GM12878 (cell line): ENCODE measurements around the gene CHRNA9. TPM values are rescaled to one million over a fixed set of nuclear protein-coding genes. Genes with fewer than 3 reads are reported as not detected.

ENCODE experiments used
- ATAC-seq: fragments of 200-7000 bp; cut with Tn5 transposase; 3 replicates; pipeline ENCODE4 v1.9.1; 2020; ENCODE audit warnings: mild to moderate bottlenecking, moderate library complexity
- BruUV-seq: library from RNA; stranded (reverse); fragments of 400-500 nt; replicated peaks from 2 replicates; lab custom pipeline; 2021; lab: Mats Ljungman, UMichigan
- CTCF ChIA-PET: fragments of 300-600 bp; sonication (Branson Sonifier 250); formaldehyde crosslinking; extraction: SDS; loops from one replicate; lab custom pipeline; 2021; ENCODE audit warnings: inconsistent platforms; lab: Yijun Ruan, JAX
- POLR2A ChIA-PET: fragments of 350-600 bp; formaldehyde crosslinking; extraction: SDS; loops from one replicate; lab custom pipeline; 2021; ENCODE audit warnings: inconsistent platforms; lab: Charles Lee
- RAD21 ChIA-PET: fragments of 300-600 bp; sonication (Branson Sonifier 250); formaldehyde crosslinking; loops from one replicate; lab custom pipeline; 2023; ENCODE audit warnings: antibody characterized with exemption; ENCODE audit not compliant: unreplicated experiment; lab: Charles Lee
- SMC1A ChIA-PET: fragments of 300-600 bp; sonication (Branson Sonifier 250); formaldehyde crosslinking; loops from one replicate; lab custom pipeline; 2023; ENCODE audit not compliant: unreplicated experiment, uncharacterized antibody; lab: Charles Lee
- DNase-seq: peaks from one replicate; pipeline ENCODE4 v3.0.0-alpha.2; 2011; ENCODE audit warnings: low read depth, low spot score
- FAIRE-seq: peaks from 3 replicates; lab custom pipeline; 2011; peaks lifted over from hg19 to GRCh38; lab: Jason Lieb, UNC
- H2AFZ ChIP-seq: 2 replicates; pipeline ENCODE4 v1.6.0; 2011; ENCODE audit warnings: low read depth, low read length, control low read depth; ENCODE audit not compliant: control insufficient read depth
- H3K27ac ChIP-seq: 2 replicates; pipeline ENCODE4 v1.5.1; 2011; ENCODE audit warnings: control low read depth; ENCODE audit not compliant: control insufficient read depth, insufficient read depth
- H3K27me3 ChIP-seq, 2 experiments: replicated peaks in 1 of 2; 2 replicates each; pipeline versions ENCODE4 v1.6.0 to v1.6.1; 2011; ENCODE audit warnings: low read length in 1 of 2; ENCODE audit not compliant: control insufficient read depth in 2 of 2, insufficient read depth in 2 of 2
- H3K36me3 ChIP-seq, 2 experiments: 2 replicates each; pipeline ENCODE4 v1.5.1; 2011; ENCODE audit warnings: low read length in 1 of 2; ENCODE audit not compliant: control insufficient read depth in 2 of 2, insufficient read depth in 2 of 2
- H3K4me1 ChIP-seq: 2 replicates; pipeline ENCODE4 v1.6.1; 2011; ENCODE audit warnings: mild to moderate bottlenecking, low read length, moderate library complexity, mixed read lengths; ENCODE audit not compliant: control insufficient read depth, insufficient read depth
- H3K4me2 ChIP-seq: 2 replicates; pipeline ENCODE4 v1.6.0; 2011; ENCODE audit warnings: control low read depth; ENCODE audit not compliant: control insufficient read depth, insufficient read depth
- H3K4me3 ChIP-seq: fragments of 200-600 bp; sonication (generic); 2 replicates; pipeline ENCODE4 v1.5.1; 2016
- H3K79me2 ChIP-seq: 2 replicates; pipeline ENCODE4 v1.6.0; 2011; ENCODE audit warnings: low read length; ENCODE audit not compliant: control insufficient read depth, insufficient read depth
- H3K9ac ChIP-seq: 2 replicates; pipeline ENCODE4 v1.8.0; 2011; ENCODE audit warnings: low read length, control low read depth, mixed read lengths; ENCODE audit not compliant: control insufficient read depth, insufficient read depth
- H3K9me3 ChIP-seq: replicated peaks from 3 replicates; pipeline ENCODE4 v1.5.1; 2011; ENCODE audit warnings: mild to moderate bottlenecking, low read length; ENCODE audit not compliant: control insufficient read depth, insufficient read depth
- H4K20me1 ChIP-seq: 2 replicates; pipeline ENCODE4 v1.6.0; 2011; ENCODE audit not compliant: control insufficient read depth, insufficient read depth
- HCFC1 ChIP-seq: fragments of 150-350 bp; IDR thresholded peaks from 2 replicates; pipeline ENCODE4 v1.6.1; 2014; ENCODE audit warnings: low read length
- SIX5 ChIP-seq: IDR thresholded peaks from 2 replicates; pipeline ENCODE4 v1.6.1; 2011; ENCODE audit warnings: mild to moderate bottlenecking, low read depth, low read length, moderate library complexity; ENCODE audit not compliant: severe bottlenecking
- SMAD1 ChIP-seq: fragments of 450-650 bp; IDR thresholded peaks from 2 replicates; pipeline ENCODE4 v1.6.1; 2018; ENCODE audit warnings: mild to moderate bottlenecking, low read depth; ENCODE audit not compliant: partially characterized antibody
- SREBF2 ChIP-seq: IDR thresholded peaks from 2 replicates; pipeline ENCODE4 v1.6.1; 2012; ENCODE audit warnings: mild to moderate bottlenecking, low read length
- STAT3 ChIP-seq: IDR thresholded peaks from 2 replicates; pipeline ENCODE4 v1.6.1; 2011; ENCODE audit warnings: low read depth, low read length, improper control_type of control experiment
- ZNF384 ChIP-seq: IDR thresholded peaks from 2 replicates; pipeline ENCODE4 v1.6.1; 2012; ENCODE audit warnings: low read depth, mild to moderate bottlenecking, low read length, improper control_type of control experiment, borderline replicate concordance
- WGBS: methylation state at CpG from one replicate; pipeline ENCODE4 v1.1.6; 2016; ENCODE audit warnings: low lambda C conversion rate; ENCODE audit not compliant: insufficient replicate concordance, insufficient coverage; ENCODE audit errors: missing lambda C conversion rate; 5-methylcytosine and 5-hydroxymethylcytosine counted together
- in situ Hi-C: fragments of 300-500 bp; cut with MboI; formaldehyde crosslinking; loops from 9 replicates; pipeline ENCODE4 v1.14.3; 2018; ENCODE audit warnings: mixed read lengths
- intact Hi-C: fragments of 100-400 bp; cut with micrococcal nuclease; formaldehyde crosslinking; loops from one replicate; pipeline ENCODE4 v1.14.2; 2022; ENCODE audit not compliant: unreplicated experiment
- polyA plus RNA-seq, 11 experiments: library from polyadenylated mRNA; depleted of rRNA in 4 of 11; unstranded in 6 of 11; stranded (reverse) in 5 of 11; fragments of >200 nt; fragmentation: Nextera tagmentation in 4 of 11; fragmentation: Illumina TruSeq in 1 of 11; extraction: Ambion mirVana in 4 of 11; extraction: Trizol in 1 of 11; gene quantifications; 1 replicate in 1 of 11; 2 replicates in 10 of 11; pipeline versions ENCODE4 v1.2.1 to v1.2.3, GENCODE V29; 2011 to 2016; ENCODE audit warnings: inconsistent platforms in 2 of 11, missing spikeins in 2 of 11, low read depth in 1 of 11
- total RNA-seq, 4 experiments: library from RNA; depleted of rRNA in 3 of 4; stranded (reverse); fragments of >200 nt in 3 of 4; fragmentation: Illumina TruSeq in 1 of 4; extraction: Trizol in 1 of 4; gene quantifications; 2 replicates each; pipeline versions ENCODE4 v1.2.1 to v1.2.3, GENCODE V29; 2013 to 2021
- TF ChIP-seq, protein P1 (sequence below): fragments of 450-650 bp; IDR thresholded peaks from 2 replicates; pipeline ENCODE4 v1.6.1; 2017; ENCODE audit warnings: mild to moderate bottlenecking, moderate library complexity
- TF ChIP-seq, protein P2 (sequence below): fragments of 150-350 bp; IDR thresholded peaks from 2 replicates; pipeline ENCODE4 v1.6.1; 2014; ENCODE audit warnings: mild to moderate bottlenecking, low read depth, low read length

The CHRNA9 gene
- total and polyA plus RNA-seq, 10 of the 15 experiments (the other 5 are each of a cell fraction or from before 2014, with no cell fraction given) = 0.05 to 0.09 (median 0.08) TPM; not detected in 7

DNA sequence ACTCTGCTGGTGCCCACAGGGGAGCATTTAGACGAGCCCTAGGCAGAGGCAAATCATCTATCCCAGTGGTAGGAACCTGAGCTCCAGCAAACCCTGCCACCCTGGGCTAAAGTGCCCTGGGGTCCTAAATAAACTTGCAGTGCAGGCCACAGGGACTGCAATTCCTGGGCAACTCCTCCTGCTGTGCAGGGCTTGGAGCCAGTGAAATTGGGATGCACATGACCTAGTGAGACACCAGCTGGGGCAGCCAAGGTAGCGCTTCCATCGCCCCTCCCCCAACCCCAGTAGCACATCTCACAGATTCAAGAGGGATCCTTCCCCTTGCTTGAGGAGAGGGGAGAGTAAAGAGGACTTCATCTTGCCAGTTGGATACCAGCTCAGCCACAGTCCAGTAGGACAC lies 44.1 kb downstream of the CHRNA9 start (continued):
- TF ChIP-seq, protein P1, sequence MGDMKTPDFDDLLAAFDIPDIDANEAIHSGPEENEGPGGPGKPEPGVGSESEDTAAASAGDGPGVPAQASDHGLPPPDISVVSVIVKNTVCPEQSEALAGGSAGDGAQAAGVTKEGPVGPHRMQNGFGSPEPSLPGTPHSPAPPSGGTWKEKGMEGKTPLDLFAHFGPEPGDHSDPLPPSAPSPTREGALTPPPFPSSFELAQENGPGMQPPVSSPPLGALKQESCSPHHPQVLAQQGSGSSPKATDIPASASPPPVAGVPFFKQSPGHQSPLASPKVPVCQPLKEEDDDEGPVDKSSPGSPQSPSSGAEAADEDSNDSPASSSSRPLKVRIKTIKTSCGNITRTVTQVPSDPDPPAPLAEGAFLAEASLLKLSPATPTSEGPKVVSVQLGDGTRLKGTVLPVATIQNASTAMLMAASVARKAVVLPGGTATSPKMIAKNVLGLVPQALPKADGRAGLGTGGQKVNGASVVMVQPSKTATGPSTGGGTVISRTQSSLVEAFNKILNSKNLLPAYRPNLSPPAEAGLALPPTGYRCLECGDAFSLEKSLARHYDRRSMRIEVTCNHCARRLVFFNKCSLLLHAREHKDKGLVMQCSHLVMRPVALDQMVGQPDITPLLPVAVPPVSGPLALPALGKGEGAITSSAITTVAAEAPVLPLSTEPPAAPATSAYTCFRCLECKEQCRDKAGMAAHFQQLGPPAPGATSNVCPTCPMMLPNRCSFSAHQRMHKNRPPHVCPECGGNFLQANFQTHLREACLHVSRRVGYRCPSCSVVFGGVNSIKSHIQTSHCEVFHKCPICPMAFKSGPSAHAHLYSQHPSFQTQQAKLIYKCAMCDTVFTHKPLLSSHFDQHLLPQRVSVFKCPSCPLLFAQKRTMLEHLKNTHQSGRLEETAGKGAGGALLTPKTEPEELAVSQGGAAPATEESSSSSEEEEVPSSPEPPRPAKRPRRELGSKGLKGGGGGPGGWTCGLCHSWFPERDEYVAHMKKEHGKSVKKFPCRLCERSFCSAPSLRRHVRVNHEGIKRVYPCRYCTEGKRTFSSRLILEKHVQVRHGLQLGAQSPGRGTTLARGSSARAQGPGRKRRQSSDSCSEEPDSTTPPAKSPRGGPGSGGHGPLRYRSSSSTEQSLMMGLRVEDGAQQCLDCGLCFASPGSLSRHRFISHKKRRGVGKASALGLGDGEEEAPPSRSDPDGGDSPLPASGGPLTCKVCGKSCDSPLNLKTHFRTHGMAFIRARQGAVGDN = no peak
- TF ChIP-seq HCFC1 (no peak), STAT3 (no peak), SIX5 (no peak)
- TF ChIP-seq, protein P2, sequence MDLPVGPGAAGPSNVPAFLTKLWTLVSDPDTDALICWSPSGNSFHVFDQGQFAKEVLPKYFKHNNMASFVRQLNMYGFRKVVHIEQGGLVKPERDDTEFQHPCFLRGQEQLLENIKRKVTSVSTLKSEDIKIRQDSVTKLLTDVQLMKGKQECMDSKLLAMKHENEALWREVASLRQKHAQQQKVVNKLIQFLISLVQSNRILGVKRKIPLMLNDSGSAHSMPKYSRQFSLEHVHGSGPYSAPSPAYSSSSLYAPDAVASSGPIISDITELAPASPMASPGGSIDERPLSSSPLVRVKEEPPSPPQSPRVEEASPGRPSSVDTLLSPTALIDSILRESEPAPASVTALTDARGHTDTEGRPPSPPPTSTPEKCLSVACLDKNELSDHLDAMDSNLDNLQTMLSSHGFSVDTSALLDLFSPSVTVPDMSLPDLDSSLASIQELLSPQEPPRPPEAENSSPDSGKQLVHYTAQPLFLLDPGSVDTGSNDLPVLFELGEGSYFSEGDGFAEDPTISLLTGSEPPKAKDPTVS = no peak

DNA sequence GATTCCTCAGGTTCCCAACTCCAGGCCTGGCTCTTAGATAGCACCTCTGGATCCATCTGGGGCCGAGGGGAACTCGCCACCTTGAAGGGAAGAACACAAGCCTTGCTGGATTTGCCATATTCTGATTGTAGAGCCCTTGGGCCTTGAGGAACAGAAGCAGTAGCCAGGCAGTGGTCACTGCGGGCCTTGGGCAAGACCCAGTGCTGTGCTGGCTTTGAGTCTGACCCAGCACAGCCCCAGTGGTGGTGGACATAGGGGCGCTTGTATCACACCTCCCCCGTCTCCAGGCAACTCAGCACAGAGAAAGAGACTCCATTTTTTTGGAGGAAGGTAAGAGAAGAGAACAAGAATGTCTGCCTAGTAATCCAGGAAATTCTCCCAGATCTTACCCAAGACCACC lies 45.5 kb downstream of the CHRNA9 start:
- Histone ChIP-seq H3K4me1 (no peaks in the 10 kb centered on the region), H3K4me2 (no peak overlapping the region), H3K4me3 (no peak overlapping the region), H3K9me3 (no peaks in the 10 kb centered on the region), H3K79me2 (no peaks in the 10 kb centered on the region), H3K27ac (no peak overlapping the region), H4K20me1 (no peaks in the 10 kb centered on the region), H3K9ac (no peak overlapping the region), H3K36me3 (no peaks in the 10 kb centered on the region), H3K27me3 (no peaks in the 10 kb centered on the region), H2AFZ (no peak overlapping the region)
- intact Hi-C loops (no loop called here), in situ Hi-C loops (no loop called here)
- FAIRE-seq = no peak
- ATAC-seq = no peak
- TF ChIP-seq SMAD1 (no peak), ZNF384 (no peak), SREBF2 (no peak)
- no peak for DNase-seq
- POLR2A ChIA-PET = no interaction called here
- WGBS = 29% methylated on average over 5 of the region's 5 CpGs
- RAD21 ChIA-PET = no interaction called here
- CTCF ChIA-PET = no interaction called here
- no TSS peak for BruUV-seq
- SMC1A ChIA-PET = interaction anchor here (1.3 kb wide), 1 partner anchor 10 kb away, joined by 4 read pairs; no protein-coding TSS in a partner anchor
